ENCODE results near the gene PCDH17. TPM values are rescaled to one million over a fixed set of nuclear protein-coding genes. Genes with fewer than 3 reads are reported as not detected.

The PCDH17 gene
- total RNA-seq, 1 donor from 2014 or later = 3.3 TPM

DNA sequence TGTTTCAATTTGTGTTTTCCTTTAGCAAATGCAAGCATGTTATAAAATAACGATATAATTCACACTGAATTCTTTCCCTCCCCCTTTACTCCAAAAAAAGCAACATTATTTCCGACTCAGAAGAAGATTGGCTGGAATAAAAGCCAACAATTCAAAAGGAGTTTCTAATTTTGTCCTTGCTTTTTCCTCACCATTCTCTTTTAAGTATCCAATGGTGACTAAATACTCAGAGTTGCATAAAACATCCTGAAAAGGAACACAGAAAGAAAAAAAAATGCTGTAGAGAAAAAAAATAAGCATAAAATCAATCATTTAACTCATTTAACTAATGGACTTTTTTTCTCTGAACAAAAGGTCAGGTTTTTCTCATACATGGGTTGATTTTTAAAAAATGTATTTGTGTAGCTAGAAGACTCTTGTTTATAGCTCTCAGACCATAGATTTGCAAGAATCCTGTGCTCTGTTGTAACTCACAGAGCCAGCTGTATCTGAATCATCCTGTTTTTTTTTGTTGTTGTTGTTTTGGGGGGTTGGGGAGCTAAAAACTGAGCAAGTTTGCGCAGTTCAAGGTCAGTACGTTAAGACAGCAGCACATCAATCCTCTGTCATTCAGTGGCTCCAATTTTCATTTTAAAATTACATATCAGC is 108.1 kb downstream of the PCDH17 start:
- DNase-seq = no peak

DNA sequence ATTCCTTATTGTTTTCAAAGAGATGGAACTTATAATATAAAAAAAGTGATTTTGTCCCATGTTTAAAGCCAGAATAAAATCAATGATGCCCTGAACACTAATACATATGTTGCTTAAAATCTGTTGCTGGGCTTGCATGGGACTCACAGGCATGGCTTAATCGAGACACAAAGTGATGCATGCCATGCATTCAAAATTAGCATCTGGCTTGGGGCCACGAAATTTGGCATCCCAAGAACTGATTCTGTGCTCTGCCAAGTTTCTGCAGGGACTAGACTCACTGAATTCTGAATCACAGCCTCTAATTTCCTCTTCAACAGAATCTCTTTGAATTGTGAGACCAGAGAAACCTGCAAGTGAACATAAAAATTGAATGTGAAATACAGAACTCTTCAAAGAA is 109.2 kb downstream of the PCDH17 start:
- no peak for DNase-seq

GRCh38 chr13:57748096-57748495 is 116.6 kb downstream of the PCDH17 start:
- DNase-seq = no peak

DNA sequence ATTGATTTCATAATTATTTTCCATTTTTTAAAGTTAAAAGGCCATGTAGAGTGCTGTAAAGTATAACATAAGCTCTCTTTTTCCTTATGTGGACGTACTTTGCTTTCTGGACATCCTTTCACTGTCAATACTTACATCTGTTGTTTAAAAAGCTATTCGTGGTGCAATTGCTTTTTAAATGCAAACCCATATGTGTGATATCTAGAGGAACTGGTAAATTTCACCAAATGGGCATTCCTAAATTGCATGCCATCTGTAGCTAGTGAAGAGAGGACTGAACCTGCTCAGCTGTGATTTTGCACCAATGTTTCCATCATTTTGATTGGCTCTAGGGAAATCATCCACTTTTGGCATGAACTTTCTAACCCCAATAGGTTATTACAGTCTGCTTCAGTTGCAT is 129.4 kb downstream of the PCDH17 start:
- DNase-seq = no peak

- DNase-seq = no peak
Observed at GRCh38 chr13:57763689-57764088, 132.1 kb downstream of the PCDH17 start.
